ENCODE data around the gene WDFY3.

WDFY3 gene

GRCh38 chr4:84681486-84682274 lies 284.8 kb downstream of the WDFY3 start:
- TF ChIP-seq, protein P1, sequence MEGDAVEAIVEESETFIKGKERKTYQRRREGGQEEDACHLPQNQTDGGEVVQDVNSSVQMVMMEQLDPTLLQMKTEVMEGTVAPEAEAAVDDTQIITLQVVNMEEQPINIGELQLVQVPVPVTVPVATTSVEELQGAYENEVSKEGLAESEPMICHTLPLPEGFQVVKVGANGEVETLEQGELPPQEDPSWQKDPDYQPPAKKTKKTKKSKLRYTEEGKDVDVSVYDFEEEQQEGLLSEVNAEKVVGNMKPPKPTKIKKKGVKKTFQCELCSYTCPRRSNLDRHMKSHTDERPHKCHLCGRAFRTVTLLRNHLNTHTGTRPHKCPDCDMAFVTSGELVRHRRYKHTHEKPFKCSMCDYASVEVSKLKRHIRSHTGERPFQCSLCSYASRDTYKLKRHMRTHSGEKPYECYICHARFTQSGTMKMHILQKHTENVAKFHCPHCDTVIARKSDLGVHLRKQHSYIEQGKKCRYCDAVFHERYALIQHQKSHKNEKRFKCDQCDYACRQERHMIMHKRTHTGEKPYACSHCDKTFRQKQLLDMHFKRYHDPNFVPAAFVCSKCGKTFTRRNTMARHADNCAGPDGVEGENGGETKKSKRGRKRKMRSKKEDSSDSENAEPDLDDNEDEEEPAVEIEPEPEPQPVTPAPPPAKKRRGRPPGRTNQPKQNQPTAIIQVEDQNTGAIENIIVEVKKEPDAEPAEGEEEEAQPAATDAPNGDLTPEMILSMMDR (conservative IDR thresholded peaks at IDR 0.05; ENCODE audit: low read depth, low read length) = no peak
- no peak overlapping the region for H2AFZ ChIP-seq (ENCODE audit: low read depth)
- peaks cover 3% of the 10 kb centered on the region; the same call in 1 of the 2 replicates for H3K36me3 ChIP-seq (ENCODE audit: insufficient read depth)
- no peaks in the 10 kb centered on the region for H4K20me1 ChIP-seq (ENCODE audit: insufficient read depth)
- H3K27ac ChIP-seq = no peak overlapping the region
- H3K9ac ChIP-seq = no peak overlapping the region
- H3K4me3 ChIP-seq (IDR thresholded peaks at IDR 0.05; ENCODE audit: insufficient read depth, low read depth, low read length) = no peak overlapping the region
- no peaks in the 10 kb centered on the region for H3K79me2 ChIP-seq (ENCODE audit: insufficient read depth, low read depth)
- 0 out of 2 replicates have a peak overlapping the region, but pooled peaks have one; percentile 7 for H3K4me2 ChIP-seq
- no peaks in the 10 kb centered on the region for H3K27me3 ChIP-seq (ENCODE audit: insufficient read depth, low read depth)
- peaks cover 33% of the 10 kb centered on the region for H3K4me1 ChIP-seq (ENCODE audit: low read depth, poor library complexity, severe bottlenecking)

GRCh38 chr4:84680956-84681355 lies 285.5 kb downstream of the WDFY3 start:
- H3K27me3 ChIP-seq (ENCODE audit: insufficient read depth, low read depth) = no peaks in the 10 kb centered on the region
- H3K27ac ChIP-seq = no peak overlapping the region
- no peaks in the 10 kb centered on the region for H4K20me1 ChIP-seq (ENCODE audit: insufficient read depth)
- H3K4me2 ChIP-seq = no peak overlapping the region
- no peak overlapping the region for H2AFZ ChIP-seq (ENCODE audit: low read depth)
- H3K36me3 ChIP-seq (ENCODE audit: insufficient read depth) = peaks cover 3% of the 10 kb centered on the region; the same call in 1 of the 2 replicates
- H3K4me3 ChIP-seq (IDR thresholded peaks at IDR 0.05; ENCODE audit: insufficient read depth, low read depth, low read length) = no peak overlapping the region
- peaks cover 33% of the 10 kb centered on the region for H3K4me1 ChIP-seq (ENCODE audit: low read depth, poor library complexity, severe bottlenecking)
- H3K9ac ChIP-seq = no peak overlapping the region
- H3K79me2 ChIP-seq (ENCODE audit: insufficient read depth, low read depth) = no peaks in the 10 kb centered on the region
- TF ChIP-seq, protein P1 (conservative IDR thresholded peaks at IDR 0.05; ENCODE audit: low read depth, low read length) = no peak

- Histone ChIP-seq H3K4me3 (IDR thresholded peaks at IDR 0.05; ENCODE audit: insufficient read depth, low read depth, low read length) (no peak overlapping the region), H4K20me1 (ENCODE audit: insufficient read depth) (no peaks in the 10 kb centered on the region), H3K36me3 (ENCODE audit: insufficient read depth) (peaks cover 3% of the 10 kb centered on the region; the same call in 1 of the 2 replicates), H3K27me3 (ENCODE audit: insufficient read depth, low read depth) (no peaks in the 10 kb centered on the region), H3K4me1 (ENCODE audit: low read depth, poor library complexity, severe bottlenecking) (peaks cover 17% of the 10 kb centered on the region), H2AFZ (ENCODE audit: low read depth) (no peak overlapping the region), H3K9ac (no peak overlapping the region), H3K27ac (no peak overlapping the region), H3K4me2 (no peak overlapping the region), H3K79me2 (ENCODE audit: insufficient read depth, low read depth) (no peaks in the 10 kb centered on the region)
- TF ChIP-seq, protein P1 (conservative IDR thresholded peaks at IDR 0.05; ENCODE audit: low read depth, low read length) = no peak
Observed at GRCh38 chr4:84678976-84679744, 287.3 kb downstream of the WDFY3 start.

DNA sequence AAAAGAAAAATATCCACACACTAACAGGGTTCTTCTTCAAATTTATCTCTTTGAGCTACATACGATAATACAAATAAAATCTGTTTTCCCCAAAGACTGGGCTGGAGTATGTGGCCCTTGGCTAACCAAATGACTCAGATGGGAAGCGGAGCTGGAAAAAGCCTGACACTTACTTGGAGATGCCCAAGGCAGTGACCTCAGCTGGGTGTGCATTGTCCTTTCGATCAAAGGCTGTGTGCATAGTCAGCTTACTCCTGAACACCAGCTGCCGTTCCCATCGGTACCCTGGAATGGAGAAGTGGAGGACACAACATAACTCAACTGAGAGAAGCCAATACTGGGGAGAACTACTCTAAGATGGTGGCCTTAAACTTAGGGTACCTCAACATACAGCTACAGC lies 288.5 kb downstream of the WDFY3 start:
- no peak overlapping the region for H3K27ac ChIP-seq
- H3K4me2 ChIP-seq = no peak overlapping the region
- H3K4me3 ChIP-seq (IDR thresholded peaks at IDR 0.05; ENCODE audit: insufficient read depth, low read depth, low read length) = no peak overlapping the region
- TF ChIP-seq, protein P1 (conservative IDR thresholded peaks at IDR 0.05; ENCODE audit: low read depth, low read length) = no peak
- peaks cover 3% of the 10 kb centered on the region; the same call in 1 of the 2 replicates for H3K36me3 ChIP-seq (ENCODE audit: insufficient read depth)
- H2AFZ ChIP-seq (ENCODE audit: low read depth) = no peak overlapping the region
- no peaks in the 10 kb centered on the region for H3K27me3 ChIP-seq (ENCODE audit: insufficient read depth, low read depth)
- H3K9ac ChIP-seq = no peak overlapping the region
- peaks cover 12% of the 10 kb centered on the region for H3K4me1 ChIP-seq (ENCODE audit: low read depth, poor library complexity, severe bottlenecking)
- no peaks in the 10 kb centered on the region for H3K79me2 ChIP-seq (ENCODE audit: insufficient read depth, low read depth)
- H4K20me1 ChIP-seq (ENCODE audit: insufficient read depth) = no peaks in the 10 kb centered on the region

All from KMS-11 (cell line).